H1 (cell line): Measurements from ENCODE around the gene ADRM1. TPM values are rescaled to one million over a fixed set of nuclear protein-coding genes. Genes with fewer than 3 reads are reported as not detected.

Source experiments
- CTCF ChIA-PET: fragments of 300-600 bp; sonication (Branson Sonifier 250); formaldehyde crosslinking; loops from one replicate; lab custom pipeline; 2021; ENCODE audit not compliant: partially characterized antibody; lab: Charles Lee
- POLR2A ChIA-PET: fragments of 300-600 bp; sonication (Branson Sonifier 250); formaldehyde crosslinking; loops from one replicate; lab custom pipeline; 2021; ENCODE audit warnings: inconsistent platforms; ENCODE audit not compliant: partially characterized antibody; lab: Charles Lee
- DNase-seq, 2 experiments: peaks; one replicate each; pipeline versions ENCODE4 v3.0.0 to v3.0.0-alpha.2; 2010 to 2022; ENCODE audit warnings: low spot score in 2 of 2, low read depth in 1 of 2, mixed read lengths in 1 of 2
- FAIRE-seq: peaks from 2 replicates; lab custom pipeline; 2011; peaks lifted over from hg19 to GRCh38; lab: Jason Lieb, UNC
- H2AFZ ChIP-seq: 2 replicates; pipeline ENCODE4 v1.8.1; 2012; ENCODE audit warnings: low read length, inconsistent platforms
- H2AK5ac ChIP-seq: 2 replicates; pipeline ENCODE4 v1.6.1; 2013; ENCODE audit warnings: low read depth, low read length
- H2BK120ac ChIP-seq: replicated peaks from 2 replicates; pipeline ENCODE3; 2013; ENCODE audit warnings: low read depth, low read length, inconsistent platforms
- H2BK12ac ChIP-seq: 2 replicates; pipeline ENCODE4 v1.6.1; 2013; ENCODE audit warnings: low read depth, low read length
- H2BK15ac ChIP-seq: 2 replicates; pipeline ENCODE4 v1.6.1; 2013; ENCODE audit warnings: low read length
- H2BK20ac ChIP-seq: 2 replicates; pipeline ENCODE4 v1.6.1; 2013; ENCODE audit warnings: low read length
- H2BK5ac ChIP-seq: 2 replicates; pipeline ENCODE4 v1.6.1; 2013; ENCODE audit warnings: low read depth, low read length
- H3K14ac ChIP-seq: 2 replicates; pipeline ENCODE4 v1.6.1; 2013; ENCODE audit warnings: inconsistent platforms; ENCODE audit not compliant: insufficient read length
- H3K18ac ChIP-seq: 2 replicates; pipeline ENCODE4 v1.6.1; 2013; ENCODE audit warnings: low read length; ENCODE audit errors: extremely low read depth
- H3K23ac ChIP-seq: 2 replicates; pipeline ENCODE4 v1.6.1; 2013; ENCODE audit warnings: inconsistent platforms; ENCODE audit not compliant: insufficient read length
- H3K23me2 ChIP-seq: 2 replicates; pipeline ENCODE4 v1.6.1; 2013; ENCODE audit warnings: low read depth, low read length
- H3K27ac ChIP-seq: 2 replicates; pipeline ENCODE4 v1.6.1; 2011; ENCODE audit warnings: low read depth, low read length, inconsistent platforms
- H3K27me3 ChIP-seq, 4 experiments: replicated peaks in 1 of 4; 1 replicate in 1 of 4; 2 replicates in 3 of 4; pipeline versions ENCODE4 v1.6.1 to v1.8.1; 2011 to 2013; ENCODE audit warnings: low read length in 3 of 4, mild to moderate bottlenecking in 3 of 4, inconsistent platforms in 2 of 4, mixed read lengths in 2 of 4, moderate library complexity in 1 of 4; ENCODE audit not compliant: control insufficient read depth in 3 of 4, insufficient read depth in 3 of 4; ENCODE audit errors: extremely low read depth in 1 of 4
- H3K36me3 ChIP-seq, 4 experiments: 2 replicates each; pipeline versions ENCODE4 v1.6.1 to v1.8.1; 2011 to 2013; ENCODE audit warnings: mild to moderate bottlenecking in 4 of 4, low read length in 3 of 4, moderate library complexity in 2 of 4, control low read depth in 1 of 4, inconsistent platforms in 1 of 4; ENCODE audit not compliant: insufficient read depth in 4 of 4, control insufficient read depth in 2 of 4
- H3K4ac ChIP-seq: replicated peaks from 2 replicates; pipeline ENCODE3; 2013; ENCODE audit warnings: low read length, low read depth, mixed read lengths, inconsistent platforms; ENCODE audit not compliant: insufficient read length
- H3K4me1 ChIP-seq, 4 experiments: replicated peaks in 1 of 4; 1 replicate in 1 of 4; 2 replicates in 3 of 4; pipeline versions ENCODE4 v1.6.1 to v1.8.1; 2011 to 2013; ENCODE audit warnings: low read length in 3 of 4, inconsistent platforms in 2 of 4, mixed read lengths in 1 of 4; ENCODE audit not compliant: insufficient read depth in 4 of 4, control insufficient read depth in 3 of 4
- H3K4me2 ChIP-seq, 2 experiments: 2 replicates each; pipeline versions ENCODE4 v1.6.1 to v1.8.1; 2011 to 2013; ENCODE audit warnings: low read depth in 2 of 2, low read length in 2 of 2, control low read depth in 1 of 2, inconsistent platforms in 1 of 2, mild to moderate bottlenecking in 1 of 2; ENCODE audit not compliant: insufficient read depth in 1 of 2
- H3K4me3 ChIP-seq, 4 experiments: fragments of 200-600, 300-600 bp in 1 of 4; sonication (generic), shearing (Covaris generic), sonication (Bioruptor Twin) in 1 of 4; 2 replicates each; pipeline versions ENCODE4 v1.5.1 to v1.8.1; 2011 to 2016; ENCODE audit warnings: low read length in 4 of 4, low read depth in 3 of 4, control low read depth in 2 of 4, inconsistent platforms in 2 of 4, mild to moderate bottlenecking in 2 of 4, mixed read lengths in 1 of 4, moderate library complexity in 1 of 4; ENCODE audit not compliant: insufficient read depth in 2 of 4; ENCODE audit errors: extremely low read depth in 1 of 4
- H3K56ac ChIP-seq: replicated peaks from 2 replicates; pipeline ENCODE3; 2013; ENCODE audit warnings: low read depth, mild to moderate bottlenecking, mixed read lengths, low read length, inconsistent platforms; ENCODE audit not compliant: insufficient read length
- H3K79me1 ChIP-seq: 2 replicates; pipeline ENCODE4 v1.6.1; 2013; ENCODE audit warnings: low read depth, low read length, control low read depth
- H3K79me2 ChIP-seq, 2 experiments: 2 replicates each; pipeline versions ENCODE4 v1.6.1 to v1.8.1; 2012 to 2013; ENCODE audit warnings: low read length in 2 of 2, mild to moderate bottlenecking in 2 of 2, inconsistent platforms in 1 of 2; ENCODE audit not compliant: insufficient read depth in 2 of 2, control insufficient read depth in 1 of 2
- H3K9ac ChIP-seq, 4 experiments: replicated peaks in 1 of 4; 1 replicate in 1 of 4; 2 replicates in 3 of 4; pipeline versions ENCODE4 v1.6.1 to v1.8.1; 2011 to 2013; ENCODE audit warnings: low read depth in 3 of 4, low read length in 3 of 4, control low read depth in 2 of 4, mild to moderate bottlenecking in 2 of 4, moderate library complexity in 2 of 4, inconsistent platforms in 1 of 4; ENCODE audit errors: extremely low read depth in 1 of 4
- H3K9me3 ChIP-seq, 2 experiments: 2 replicates each; pipeline versions ENCODE4 v1.6.1 to v1.8.1; 2012 to 2013; ENCODE audit warnings: mild to moderate bottlenecking in 2 of 2, moderate library complexity in 2 of 2, control low read depth in 1 of 2, inconsistent platforms in 1 of 2, low read depth in 1 of 2, low read length in 1 of 2, mixed read lengths in 1 of 2; ENCODE audit not compliant: insufficient read depth in 2 of 2
- H4K20me1 ChIP-seq, 2 experiments: replicated peaks in 1 of 2; 2 replicates each; pipeline versions ENCODE3 to v1.8.1; 2011 to 2013; ENCODE audit warnings: inconsistent platforms in 2 of 2, low read length in 2 of 2, mild to moderate bottlenecking in 1 of 2; ENCODE audit not compliant: insufficient read depth in 2 of 2, control insufficient read depth in 1 of 2
- H4K5ac ChIP-seq: 2 replicates; pipeline ENCODE4 v1.6.1; 2013; ENCODE audit warnings: low read length, low read depth, mixed read lengths, inconsistent platforms; ENCODE audit not compliant: insufficient read length
- H4K8ac ChIP-seq: 2 replicates; pipeline ENCODE4 v1.8.0; 2013; ENCODE audit warnings: mild to moderate bottlenecking, moderate library complexity, low read length, inconsistent platforms; ENCODE audit not compliant: insufficient read depth; ENCODE audit errors: extremely low read depth
- H4K91ac ChIP-seq: replicated peaks from 2 replicates; pipeline ENCODE3; 2013; ENCODE audit warnings: low read length, mixed read lengths, inconsistent platforms; ENCODE audit not compliant: insufficient read length
- ASH2L ChIP-seq: fragments of 200-600, 300-600 bp; sonication (generic); IDR thresholded peaks from one replicate; pipeline ENCODE4 v1.7.1; 2017; ENCODE audit warnings: low read length
- NRF1 ChIP-seq: IDR thresholded peaks from 2 replicates; pipeline ENCODE4 v1.6.1; 2011; ENCODE audit warnings: mild to moderate bottlenecking, low read depth, low read length, improper control_type of control experiment
- PHF8 ChIP-seq: fragments of 200-600 bp; sonication (generic); conservative IDR thresholded peaks from 2 replicates; pipeline ENCODE4 v1.7.1; 2012; ENCODE audit warnings: low read depth, mild to moderate bottlenecking, inconsistent platforms, low read length, moderate library complexity
- RBBP5 ChIP-seq: IDR thresholded peaks from 2 replicates; pipeline ENCODE4 v1.7.1; 2012; ENCODE audit warnings: low read depth, mild to moderate bottlenecking, inconsistent platforms, low read length, moderate library complexity, borderline replicate concordance
- SUZ12 ChIP-seq: fragments of 200-600 bp; sonication (generic); IDR thresholded peaks from 2 replicates; pipeline ENCODE4 v1.6.1; 2012; ENCODE audit warnings: mild to moderate bottlenecking, inconsistent platforms, low read length, moderate library complexity, mixed read lengths
- WGBS, 2 experiments: shearing (Covaris generic) in 1 of 2; methylation state at CpG; one replicate each; pipeline versions ENCODE4 v1.1.6 to v1.1.7; 2013 to 2015; ENCODE audit warnings: low lambda C conversion rate in 2 of 2, mixed read lengths in 2 of 2, inconsistent platforms in 1 of 2, low coverage in 1 of 2, missing lambda C conversion rate in 1 of 2; ENCODE audit not compliant: insufficient replicate concordance in 2 of 2, insufficient coverage in 1 of 2, insufficient read length in 1 of 2; ENCODE audit errors: extremely low coverage in 1 of 2, missing lambda C conversion rate in 1 of 2; 5-methylcytosine and 5-hydroxymethylcytosine counted together
- polyA plus RNA-seq, 7 experiments: library from polyadenylated mRNA; depleted of rRNA in 3 of 7; stranded (reverse) in 5 of 7; unstranded in 2 of 7; fragments of >200 nt in 5 of 7; fragments of 200-250 nt in 2 of 7; gene quantifications; 1 replicate in 5 of 7; 2 replicates in 1 of 7; 4 replicates in 1 of 7; pipeline versions ENCODE4 v1.2.1 to v1.2.3, GENCODE V29; 2011 to 2013; ENCODE audit warnings: missing spikeins in 2 of 7, mixed read lengths in 2 of 7
- total RNA-seq: library from RNA; stranded (reverse); fragmentation: NEBNext Ultra II Directional; extraction: Animal tissue kit (Norgen Biotek cat#: 25700); gene quantifications from 2 replicates; pipeline ENCODE4 v1.2.1, GENCODE V29; 2021

ADRM1 gene
- total and polyA plus RNA-seq, 2 of the 8 experiments (the other 6 are each of a cell fraction or from before 2014, with no cell fraction given): 126 to 214 TPM

DNA sequence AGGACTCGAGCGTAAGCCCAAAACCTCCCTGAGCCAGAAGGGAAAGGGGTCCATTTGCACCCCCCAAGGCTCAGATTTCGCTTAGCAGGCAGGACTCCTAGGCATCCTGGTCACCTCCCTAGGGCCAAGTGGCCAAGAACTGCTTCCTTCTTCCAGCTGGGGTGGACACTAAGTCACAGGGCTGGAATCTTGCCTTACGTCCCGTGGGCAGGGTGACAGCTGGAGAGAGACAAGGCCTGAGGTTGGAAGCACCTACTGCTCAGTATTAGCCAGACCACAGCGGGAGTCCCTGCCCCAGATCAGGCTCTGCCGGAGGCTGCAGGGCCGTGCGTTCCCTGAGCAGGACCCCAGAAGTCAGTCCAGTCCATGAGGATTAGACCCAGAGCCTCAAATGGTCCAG is 44.6 kb downstream of the ADRM1 start:
- Histone ChIP-seq H2AK5ac (no peak overlapping the region), H3K79me2 (no peaks in the 10 kb centered on the region; a peak in 1 of 4 replicates), H2AFZ (no peak overlapping the region), H3K36me3 (peaks cover 29 to 70% (median 61%) of the 10 kb centered on the region in 4 experiments; a peak in 7 of 8 replicates), H3K23me2 (no peaks in the 10 kb centered on the region; the same call in 1 of the 2 replicates), H3K4me3 (no peak overlapping the region), H3K9ac (no peak overlapping the region), H2BK120ac (no peak overlapping the region), H4K91ac (no peak overlapping the region), H4K20me1 (peaks cover 0 to 10% of the 10 kb centered on the region in 2 experiments), H3K27me3 (no peaks in the 10 kb centered on the region), H3K4me1 (no peaks in the 10 kb centered on the region; a peak in 1 of 7 replicates), H2BK15ac (no peak overlapping the region), H3K9me3 (peaks cover 0 to 3% of the 10 kb centered on the region in 2 experiments; a peak in 2 of 4 replicates), H3K23ac (no peak overlapping the region), H3K27ac (no peak overlapping the region), H3K4me2 (no peak overlapping the region), H2BK20ac (no peak overlapping the region), H3K56ac (no peak overlapping the region), H3K14ac (no peak overlapping the region), H2BK5ac (no peak overlapping the region), H3K4ac (no peak overlapping the region), H4K8ac (no peak overlapping the region; the same call in 1 of the 2 replicates), H4K5ac (no peak overlapping the region), H2BK12ac (no peak overlapping the region), H3K79me1 (no peaks in the 10 kb centered on the region; the same call in 1 of the 2 replicates), H3K18ac (no peak overlapping the region)
- POLR2A ChIA-PET: interaction anchor here (0.7 to 12.3 kb wide), 11 partner anchors 10 to 44 kb away, joined by 3 to 95 read pairs (median 4); no protein-coding TSS in a partner anchor
- WGBS, 2 experiments: 87% methylated on average over 9 of the region's 9 CpGs; no CpG with 5 or more reads in 1 of the 2 experiments
- CTCF ChIA-PET: interaction anchor here (0.9 to 1.4 kb wide), 2 partner anchors 18 to 21 kb away, joined by 4 to 5 read pairs; no protein-coding TSS in a partner anchor
- FAIRE-seq (no peak), DNase-seq (no peak)
- TF ChIP-seq PHF8 (no peak), ASH2L (no peak), NRF1 (no peak), RBBP5 (no peak), SUZ12 (no peak)
